GM12878 (cell line): ENCODE data around the gene DYSF. TPM values are rescaled to one million over a fixed set of nuclear protein-coding genes. Genes with fewer than 3 reads are reported as not detected.

Experiments
- ATAC-seq: fragments of 200-7000 bp; cut with Tn5 transposase; 3 replicates; pipeline ENCODE4 v1.9.1; 2020; ENCODE audit warnings: mild to moderate bottlenecking, moderate library complexity
- BruUV-seq: library from RNA; stranded (reverse); fragments of 400-500 nt; replicated peaks from 2 replicates; lab custom pipeline; 2021; lab: Mats Ljungman, UMichigan
- CTCF ChIA-PET: fragments of 300-600 bp; sonication (Branson Sonifier 250); formaldehyde crosslinking; extraction: SDS; loops from one replicate; lab custom pipeline; 2021; ENCODE audit warnings: inconsistent platforms; lab: Yijun Ruan, JAX
- POLR2A ChIA-PET: fragments of 350-600 bp; formaldehyde crosslinking; extraction: SDS; loops from one replicate; lab custom pipeline; 2021; ENCODE audit warnings: inconsistent platforms; lab: Charles Lee
- RAD21 ChIA-PET: fragments of 300-600 bp; sonication (Branson Sonifier 250); formaldehyde crosslinking; loops from one replicate; lab custom pipeline; 2023; ENCODE audit warnings: antibody characterized with exemption; ENCODE audit not compliant: unreplicated experiment; lab: Charles Lee
- SMC1A ChIA-PET: fragments of 300-600 bp; sonication (Branson Sonifier 250); formaldehyde crosslinking; loops from one replicate; lab custom pipeline; 2023; ENCODE audit not compliant: unreplicated experiment, uncharacterized antibody; lab: Charles Lee
- DNase-seq: peaks from one replicate; pipeline ENCODE4 v3.0.0-alpha.2; 2011; ENCODE audit warnings: low read depth, low spot score
- FAIRE-seq: peaks from 3 replicates; lab custom pipeline; 2011; peaks lifted over from hg19 to GRCh38; lab: Jason Lieb, UNC
- H2AFZ ChIP-seq: 2 replicates; pipeline ENCODE4 v1.6.0; 2011; ENCODE audit warnings: low read depth, low read length, control low read depth; ENCODE audit not compliant: control insufficient read depth
- H3K27ac ChIP-seq: 2 replicates; pipeline ENCODE4 v1.5.1; 2011; ENCODE audit warnings: control low read depth; ENCODE audit not compliant: control insufficient read depth, insufficient read depth
- H3K27me3 ChIP-seq, 2 experiments: replicated peaks in 1 of 2; 2 replicates each; pipeline versions ENCODE4 v1.6.0 to v1.6.1; 2011; ENCODE audit warnings: low read length in 1 of 2; ENCODE audit not compliant: control insufficient read depth in 2 of 2, insufficient read depth in 2 of 2
- H3K36me3 ChIP-seq, 2 experiments: 2 replicates each; pipeline ENCODE4 v1.5.1; 2011; ENCODE audit warnings: low read length in 1 of 2; ENCODE audit not compliant: control insufficient read depth in 2 of 2, insufficient read depth in 2 of 2
- H3K4me1 ChIP-seq: 2 replicates; pipeline ENCODE4 v1.6.1; 2011; ENCODE audit warnings: mild to moderate bottlenecking, low read length, moderate library complexity, mixed read lengths; ENCODE audit not compliant: control insufficient read depth, insufficient read depth
- H3K4me2 ChIP-seq: 2 replicates; pipeline ENCODE4 v1.6.0; 2011; ENCODE audit warnings: control low read depth; ENCODE audit not compliant: control insufficient read depth, insufficient read depth
- H3K4me3 ChIP-seq: fragments of 200-600 bp; sonication (generic); 2 replicates; pipeline ENCODE4 v1.5.1; 2016
- H3K79me2 ChIP-seq: 2 replicates; pipeline ENCODE4 v1.6.0; 2011; ENCODE audit warnings: low read length; ENCODE audit not compliant: control insufficient read depth, insufficient read depth
- H3K9ac ChIP-seq: 2 replicates; pipeline ENCODE4 v1.8.0; 2011; ENCODE audit warnings: low read length, control low read depth, mixed read lengths; ENCODE audit not compliant: control insufficient read depth, insufficient read depth
- H3K9me3 ChIP-seq: replicated peaks from 3 replicates; pipeline ENCODE4 v1.5.1; 2011; ENCODE audit warnings: mild to moderate bottlenecking, low read length; ENCODE audit not compliant: control insufficient read depth, insufficient read depth
- H4K20me1 ChIP-seq: 2 replicates; pipeline ENCODE4 v1.6.0; 2011; ENCODE audit not compliant: control insufficient read depth, insufficient read depth
- BMI1 ChIP-seq: fragments of 450-650 bp; IDR thresholded peaks from 2 replicates; pipeline ENCODE4 v1.6.1; 2016; ENCODE audit warnings: mild to moderate bottlenecking, moderate library complexity, borderline replicate concordance
- BRCA1 ChIP-seq: IDR thresholded peaks from 2 replicates; pipeline ENCODE4 v1.6.1; 2011; ENCODE audit warnings: low read depth, low read length, improper control_type of control experiment
- MTA3 ChIP-seq: IDR thresholded peaks from 2 replicates; pipeline ENCODE4 v1.6.1; 2012; ENCODE audit warnings: low read length, inconsistent platforms, borderline replicate concordance
- NFXL1 ChIP-seq: fragments of 450-650 bp; IDR thresholded peaks from 2 replicates; pipeline ENCODE4 v1.6.1; 2017; ENCODE audit warnings: antibody characterized with exemption, mild to moderate bottlenecking, borderline replicate concordance
- SMAD5 ChIP-seq: IDR thresholded peaks from 2 replicates; pipeline ENCODE4 v1.6.1; 2016; ENCODE audit warnings: antibody characterized with exemption, low read depth
- SRF ChIP-seq, 2 experiments: IDR thresholded peaks; 2 replicates each; pipeline ENCODE4 v1.6.1; 2011; ENCODE audit warnings: low read depth in 2 of 2, low read length in 2 of 2, mild to moderate bottlenecking in 1 of 2, moderate library complexity in 1 of 2
- TCF7 ChIP-seq: IDR thresholded peaks from 2 replicates; pipeline ENCODE4 v1.6.1; 2014; ENCODE audit warnings: antibody characterized with exemption, borderline replicate concordance
- YY1 ChIP-seq: IDR thresholded peaks from 2 replicates; pipeline ENCODE4 v1.6.1; 2011; ENCODE audit warnings: low read depth, mild to moderate bottlenecking, low read length
- ZBED1 ChIP-seq: IDR thresholded peaks from 2 replicates; pipeline ENCODE4 v1.6.1; 2016; ENCODE audit warnings: borderline replicate concordance
- WGBS: methylation state at CpG from one replicate; pipeline ENCODE4 v1.1.6; 2016; ENCODE audit warnings: low lambda C conversion rate; ENCODE audit not compliant: insufficient replicate concordance, insufficient coverage; ENCODE audit errors: missing lambda C conversion rate; 5-methylcytosine and 5-hydroxymethylcytosine counted together
- in situ Hi-C: fragments of 300-500 bp; cut with MboI; formaldehyde crosslinking; loops from 9 replicates; pipeline ENCODE4 v1.14.3; 2018; ENCODE audit warnings: mixed read lengths
- intact Hi-C: fragments of 100-400 bp; cut with micrococcal nuclease; formaldehyde crosslinking; loops from one replicate; pipeline ENCODE4 v1.14.2; 2022; ENCODE audit not compliant: unreplicated experiment
- polyA plus RNA-seq, 11 experiments: library from polyadenylated mRNA; depleted of rRNA in 4 of 11; unstranded in 6 of 11; stranded (reverse) in 5 of 11; fragments of >200 nt; fragmentation: Nextera tagmentation in 4 of 11; fragmentation: Illumina TruSeq in 1 of 11; extraction: Ambion mirVana in 4 of 11; extraction: Trizol in 1 of 11; gene quantifications; 1 replicate in 1 of 11; 2 replicates in 10 of 11; pipeline versions ENCODE4 v1.2.1 to v1.2.3, GENCODE V29; 2011 to 2016; ENCODE audit warnings: inconsistent platforms in 2 of 11, missing spikeins in 2 of 11, low read depth in 1 of 11
- total RNA-seq, 4 experiments: library from RNA; depleted of rRNA in 3 of 4; stranded (reverse); fragments of >200 nt in 3 of 4; fragmentation: Illumina TruSeq in 1 of 4; extraction: Trizol in 1 of 4; gene quantifications; 2 replicates each; pipeline versions ENCODE4 v1.2.1 to v1.2.3, GENCODE V29; 2013 to 2021
- TF ChIP-seq, protein P1 (sequence below): IDR thresholded peaks from 2 replicates; pipeline ENCODE4 v1.6.1; 2011; ENCODE audit warnings: mild to moderate bottlenecking, low read depth, low read length, moderate library complexity; ENCODE audit not compliant: insufficient replicate concordance

Gene DYSF
- total and polyA plus RNA-seq, 10 of the 15 experiments (the other 5 are each of a cell fraction or from before 2014, with no cell fraction given): under 0.01 to 0.15 (median 0.03) TPM; not detected in 7

DNA sequence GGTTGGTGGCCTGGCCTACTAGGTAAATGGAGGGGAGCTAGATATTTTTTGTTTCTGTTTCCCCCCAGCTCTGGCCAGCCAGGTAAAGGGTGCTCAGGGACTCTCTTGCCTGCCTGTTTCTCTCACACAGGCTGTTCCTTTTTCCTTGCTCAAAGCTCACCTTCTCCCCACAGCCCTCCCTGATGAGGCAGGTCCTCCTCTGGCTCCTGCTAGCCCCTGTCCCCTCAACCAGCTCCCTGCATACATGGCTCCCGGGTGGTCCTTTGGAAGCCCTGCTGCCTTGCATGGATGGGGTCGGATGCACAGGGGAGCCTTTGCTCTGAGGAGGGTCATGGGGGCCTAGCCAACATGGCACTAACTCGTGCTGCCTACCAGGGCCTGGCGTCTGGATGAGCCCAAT lies 27.8 kb downstream of the DYSF start (continued):
- TF ChIP-seq, protein P1, sequence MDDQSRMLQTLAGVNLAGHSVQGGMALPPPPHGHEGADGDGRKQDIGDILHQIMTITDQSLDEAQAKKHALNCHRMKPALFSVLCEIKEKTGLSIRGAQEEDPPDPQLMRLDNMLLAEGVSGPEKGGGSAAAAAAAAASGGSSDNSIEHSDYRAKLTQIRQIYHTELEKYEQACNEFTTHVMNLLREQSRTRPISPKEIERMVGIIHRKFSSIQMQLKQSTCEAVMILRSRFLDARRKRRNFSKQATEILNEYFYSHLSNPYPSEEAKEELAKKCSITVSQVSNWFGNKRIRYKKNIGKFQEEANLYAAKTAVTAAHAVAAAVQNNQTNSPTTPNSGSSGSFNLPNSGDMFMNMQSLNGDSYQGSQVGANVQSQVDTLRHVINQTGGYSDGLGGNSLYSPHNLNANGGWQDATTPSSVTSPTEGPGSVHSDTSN: no peak
- TF ChIP-seq NFXL1: no peak
- no peak for TF ChIP-seq BMI1

- no peak for TF ChIP-seq ZBED1
- no peak for TF ChIP-seq MTA3
- no peak for TF ChIP-seq SRF (IDR thresholded peaks at IDR 0.05; ENCODE audit: low read depth in 2 of 2, low read length in 2 of 2)
- TF ChIP-seq NFXL1: no peak
- no peak for TF ChIP-seq TCF7
- no peak for TF ChIP-seq YY1
- TF ChIP-seq BRCA1: no peak
- no peak for TF ChIP-seq SMAD5
- TF ChIP-seq, all 136 proteins: peak for 0
- ChIA-PET RAD21 (no interaction called here), CTCF (interaction anchor here (0.9 kb wide), 1 partner anchor 56 kb away, joined by 3 read pairs; no protein-coding TSS in a partner anchor), SMC1A (no interaction called here), POLR2A (no interaction called here)
- H3K79me2 ChIP-seq: no peaks in the 10 kb centered on the region
- BruUV-seq: no TSS peak
- DNase-seq (no peak), FAIRE-seq (no peak), ATAC-seq (no peak)
- 6% methylated on average over 4 of the region's 4 CpGs for WGBS
- no peak overlapping the region for H3K27ac ChIP-seq
- H3K27me3 ChIP-seq: peaks cover 0 to 2% of the 10 kb centered on the region in 2 experiments; a peak in 1 of 4 replicates
- no peaks in the 10 kb centered on the region for H4K20me1 ChIP-seq
- no peak overlapping the region for H2AFZ ChIP-seq
- H3K36me3 ChIP-seq: no peaks in the 10 kb centered on the region
- H3K9ac ChIP-seq: no peak overlapping the region
- H3K4me2 ChIP-seq: no peak overlapping the region
- no peaks in the 10 kb centered on the region for H3K9me3 ChIP-seq
- H3K4me3 ChIP-seq: no peak overlapping the region
- no peaks in the 10 kb centered on the region for H3K4me1 ChIP-seq
- intact Hi-C loops (no loop called here), in situ Hi-C loops (no loop called here)
These were observed 28.7 kb downstream of the DYSF start for GRCh38 chr2:71482055-71482454.
